HEK293 (cell line): ENCODE measurements around the gene PNKD.

Experiments
- CTCF ChIA-PET: fragments of 350-600 bp; formaldehyde crosslinking; extraction: SDS; loops from one replicate; lab custom pipeline; 2021; ENCODE audit warnings: antibody characterized with exemption; lab: Yijun Ruan, JAX
- POLR2A ChIA-PET: fragments of 300-600 bp; formaldehyde crosslinking; extraction: SDS; loops from one replicate; lab custom pipeline; 2020; ENCODE audit warnings: antibody characterized with exemption, inconsistent platforms; lab: Yijun Ruan, JAX
- H3K27ac ChIP-seq: fragments of 200-500 bp; sonication (Bioruptor generic); 2 replicates; pipeline ENCODE4 v1.5.1; 2014; ENCODE audit warnings: low read depth, low read length, control low read depth, inconsistent platforms; ENCODE audit errors: extremely low read depth
- H3K36me3 ChIP-seq, 2 experiments: fragments of 200-500 bp in 1 of 2; sonication (Bioruptor generic) in 1 of 2; 1 replicate in 1 of 2; 2 replicates in 1 of 2; pipeline ENCODE4 v1.5.1; 2014 to 2017; ENCODE audit warnings: inconsistent platforms in 2 of 2, low read length in 2 of 2; ENCODE audit not compliant: control insufficient read depth in 2 of 2, insufficient read depth in 1 of 2
- H3K4me1 ChIP-seq: fragments of 200-500 bp; sonication (Bioruptor generic); 2 replicates; pipeline ENCODE4 v1.5.1; 2014; ENCODE audit warnings: mild to moderate bottlenecking, low read length, inconsistent platforms; ENCODE audit not compliant: control insufficient read depth, insufficient read depth
- H3K4me3 ChIP-seq: 2 replicates; pipeline ENCODE4 v1.5.1; 2011; ENCODE audit warnings: low read depth, mild to moderate bottlenecking, control low read depth, low read length, moderate library complexity
- H3K9me3 ChIP-seq: fragments of 200-500 bp; sonication (Bioruptor generic); 2 replicates; pipeline ENCODE4 v1.5.1; 2014; ENCODE audit warnings: low read depth, low read length, inconsistent platforms; ENCODE audit not compliant: control insufficient read depth, insufficient read depth
- AEBP2 ChIP-seq: fragments of 450-650 bp; formaldehyde crosslinking; IDR thresholded peaks from 2 replicates; pipeline ENCODE4 v1.5.1; 2016; ENCODE audit warnings: missing biosample characterization, missing genetic modification characterization, borderline replicate concordance
- GLI2 ChIP-seq: fragments of 450-650 bp; formaldehyde crosslinking; IDR thresholded peaks from 2 replicates; pipeline ENCODE4; 2017; ENCODE audit warnings: missing biosample characterization, missing genetic modification characterization, low read depth, borderline replicate concordance
- KLF1 ChIP-seq: fragments of 450-650 bp; formaldehyde crosslinking; IDR thresholded peaks from 2 replicates; pipeline ENCODE4 v1.5.1; 2016; ENCODE audit warnings: missing biosample characterization, missing genetic modification characterization
- KLF8 ChIP-seq: fragments of 450-650 bp; formaldehyde crosslinking; IDR thresholded peaks from 2 replicates; pipeline ENCODE4 v1.5.1; 2016; ENCODE audit warnings: missing biosample characterization, missing genetic modification characterization
- MYNN ChIP-seq: fragments of 450-650 bp; formaldehyde crosslinking; IDR thresholded peaks from 2 replicates; pipeline ENCODE4 v1.5.1; 2016; ENCODE audit warnings: missing biosample characterization, missing genetic modification characterization, borderline replicate concordance
- PRDM6 ChIP-seq: fragments of 450-650 bp; formaldehyde crosslinking; IDR thresholded peaks from 2 replicates; pipeline ENCODE4 v1.5.1; 2017; ENCODE audit warnings: missing biosample characterization, missing genetic modification characterization
- SCRT2 ChIP-seq: fragments of 450-650 bp; formaldehyde crosslinking; IDR thresholded peaks from 2 replicates; pipeline ENCODE4 v1.5.1; 2016; ENCODE audit warnings: missing biosample characterization, missing genetic modification characterization
- SP2 ChIP-seq: fragments of 450-650 bp; formaldehyde crosslinking; IDR thresholded peaks from 2 replicates; pipeline ENCODE4 v1.5.1; 2016; ENCODE audit warnings: missing biosample characterization, missing genetic modification characterization
- TCF7L2 ChIP-seq: IDR thresholded peaks from 2 replicates; pipeline ENCODE4 v1.6.1; 2011; ENCODE audit warnings: low read depth, mild to moderate bottlenecking, inconsistent platforms, low read length, moderate library complexity, borderline replicate concordance
- WT1 ChIP-seq: fragments of 450-650 bp; formaldehyde crosslinking; IDR thresholded peaks from 2 replicates; pipeline ENCODE4 v1.5.1; 2016; ENCODE audit warnings: missing biosample characterization, missing genetic modification characterization
- ZBTB1 ChIP-seq: fragments of 450-650 bp; formaldehyde crosslinking; IDR thresholded peaks from 2 replicates; pipeline ENCODE4 v1.5.1; 2016; ENCODE audit warnings: missing biosample characterization, missing genetic modification characterization
- ZNF302 ChIP-seq: fragments of 450-650 bp; formaldehyde crosslinking; IDR thresholded peaks from 2 replicates; pipeline ENCODE4 v1.5.1; 2016; ENCODE audit warnings: missing biosample characterization, missing genetic modification characterization, low read depth
- ZNF324 ChIP-seq: fragments of 450-650 bp; formaldehyde crosslinking; IDR thresholded peaks from 2 replicates; pipeline ENCODE4 v1.5.1; 2016; ENCODE audit warnings: missing biosample characterization, missing genetic modification characterization
- ZNF350 ChIP-seq: fragments of 450-650 bp; formaldehyde crosslinking; IDR thresholded peaks from 2 replicates; pipeline ENCODE4 v1.5.0; 2017; ENCODE audit warnings: missing biosample characterization, mild to moderate bottlenecking, missing genetic modification characterization
- ZNF362 ChIP-seq: fragments of 450-650 bp; formaldehyde crosslinking; IDR thresholded peaks from 2 replicates; pipeline ENCODE4 v1.5.1; 2016; ENCODE audit warnings: missing biosample characterization, missing genetic modification characterization
- ZNF394 ChIP-seq: fragments of 450-650 bp; formaldehyde crosslinking; IDR thresholded peaks from 2 replicates; pipeline ENCODE4 v1.5.1; 2016; ENCODE audit warnings: missing biosample characterization, missing genetic modification characterization, mild to moderate bottlenecking, moderate library complexity, borderline replicate concordance
- ZNF433 ChIP-seq: fragments of 450-650 bp; formaldehyde crosslinking; IDR thresholded peaks from 2 replicates; pipeline ENCODE4 v1.5.1; 2016; ENCODE audit warnings: missing biosample characterization, missing genetic modification characterization, low read depth
- ZNF449 ChIP-seq: fragments of 450-650 bp; formaldehyde crosslinking; IDR thresholded peaks from 2 replicates; pipeline ENCODE4 v1.5.1; 2017; ENCODE audit warnings: missing biosample characterization, mild to moderate bottlenecking, missing genetic modification characterization, moderate library complexity
- ZNF530 ChIP-seq: fragments of 450-650 bp; formaldehyde crosslinking; IDR thresholded peaks from 2 replicates; pipeline ENCODE4 v1.5.1; 2016; ENCODE audit warnings: low read depth, missing biosample characterization, missing genetic modification characterization
- ZNF580 ChIP-seq: fragments of 450-650 bp; formaldehyde crosslinking; IDR thresholded peaks from 2 replicates; pipeline ENCODE4 v1.5.1; 2016; ENCODE audit warnings: missing biosample characterization, missing genetic modification characterization
- ZNF639 ChIP-seq: fragments of 450-650 bp; formaldehyde crosslinking; IDR thresholded peaks from 2 replicates; pipeline ENCODE4 v1.5.1; 2016; ENCODE audit warnings: missing biosample characterization, missing genetic modification characterization

Gene PNKD

GRCh38 chr2:218363736-218364135 lies 93.4 kb downstream of the PNKD start (continued):
- TF ChIP-seq TCF7L2 (no peak), AEBP2 (tag by site-specific recombination) (no peak), ZNF324 (no peak), KLF8 (tag by site-specific recombination) (no peak), ZNF449 (tag by site-specific recombination) (no peak)

GRCh38 chr2:218364196-218364595 lies 93.9 kb downstream of the PNKD start:
- POLR2A ChIA-PET: no interaction called here
- Histone ChIP-seq H3K4me3 (no peak overlapping the region), H3K36me3 (no peaks in the 10 kb centered on the region), H3K9me3 (no peaks in the 10 kb centered on the region), H3K27ac (no peak overlapping the region), H3K4me1 (no peaks in the 10 kb centered on the region)
- CTCF ChIA-PET: no interaction called here
- TF ChIP-seq ZNF362 (tag by site-specific recombination) (no peak), ZNF302 (no peak)

- Histone ChIP-seq H3K9me3 (no peaks in the 10 kb centered on the region), H3K27ac (no peak overlapping the region), H3K4me1 (no peaks in the 10 kb centered on the region), H3K4me3 (no peak overlapping the region), H3K36me3 (no peaks in the 10 kb centered on the region)
- ChIA-PET CTCF (interaction anchor here (0.6 kb wide), 1 partner anchor 171 kb away, joined by 3 read pairs; no protein-coding TSS in a partner anchor), POLR2A (no interaction called here)
- no peak for TF ChIP-seq ZNF530
- TF ChIP-seq SP2 (tag by site-specific recombination): no peak
- no peak for TF ChIP-seq ZNF433 (tag by site-specific recombination)
- TF ChIP-seq ZNF350 (tag by site-specific recombination): no peak
- TF ChIP-seq GLI2 (tag by site-specific recombination): no peak
- no peak for TF ChIP-seq ZBTB1
Measured at GRCh38 chr2:218366621-218367414, 96.5 kb downstream of the PNKD start.

- ChIA-PET CTCF (no interaction called here), POLR2A (no interaction called here)
- Histone ChIP-seq H3K4me1 (no peaks in the 10 kb centered on the region), H3K27ac (no peak overlapping the region), H3K9me3 (no peaks in the 10 kb centered on the region), H3K4me3 (peak overlapping the region; percentile 19; the same call in 1 of the 2 replicates), H3K36me3 (no peaks in the 10 kb centered on the region)
- TF ChIP-seq KLF1 (tag by site-specific recombination): no peak
- TF ChIP-seq ZNF639 (tag by site-specific recombination): no peak
- no peak for TF ChIP-seq ZNF580 (tag by site-specific recombination)
- no peak for TF ChIP-seq SCRT2
- TF ChIP-seq WT1: no peak
- TF ChIP-seq PRDM6: no peak
- no peak for TF ChIP-seq ZNF394
- TF ChIP-seq MYNN (tag by site-specific recombination): no peak
Measured at GRCh38 chr2:218367415-218368149, 97.3 kb downstream of the PNKD start.
